Central memory CD4-positive, alpha-beta T cell (primary cell): ENCODE data around the gene UTF1.

Experiments used
- DNase-seq: peaks from one replicate; pipeline ENCODE4 v3.0.0; 2022

Gene UTF1

DNA sequence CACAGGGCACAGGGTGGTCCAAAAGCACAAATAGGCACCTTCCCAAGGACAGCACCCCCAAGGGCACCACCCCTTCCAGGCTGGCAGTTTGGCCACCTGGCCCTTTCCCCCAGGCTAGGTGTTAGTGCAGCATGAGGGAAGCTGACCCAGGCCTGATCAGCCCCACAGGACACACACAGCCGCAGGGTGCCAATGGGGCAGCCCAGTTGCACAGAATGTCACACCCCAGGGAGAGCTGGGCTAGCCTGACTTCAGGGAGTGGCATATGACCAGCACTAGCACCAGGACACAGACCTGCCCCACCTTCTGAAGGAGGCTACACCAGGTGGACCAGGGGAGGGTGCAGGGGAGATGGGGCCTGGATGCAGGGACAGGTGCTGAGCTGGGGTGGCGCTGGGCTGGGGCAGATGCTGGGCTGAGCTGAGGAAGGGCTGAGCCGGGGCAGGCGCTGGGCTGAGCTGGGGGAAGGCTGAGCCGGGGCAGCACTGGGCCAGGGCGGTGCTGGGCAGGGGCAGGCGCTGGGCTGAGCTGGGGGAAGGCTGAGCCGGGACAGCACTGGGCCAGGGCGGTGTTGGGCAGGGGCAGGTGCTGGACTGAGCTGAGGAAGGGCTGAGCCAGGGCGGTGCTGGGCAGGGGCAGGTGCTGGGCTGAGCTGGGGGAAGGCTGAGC is 50.5 kb downstream of the UTF1 start:
- DNase-seq, result no peak

DNA sequence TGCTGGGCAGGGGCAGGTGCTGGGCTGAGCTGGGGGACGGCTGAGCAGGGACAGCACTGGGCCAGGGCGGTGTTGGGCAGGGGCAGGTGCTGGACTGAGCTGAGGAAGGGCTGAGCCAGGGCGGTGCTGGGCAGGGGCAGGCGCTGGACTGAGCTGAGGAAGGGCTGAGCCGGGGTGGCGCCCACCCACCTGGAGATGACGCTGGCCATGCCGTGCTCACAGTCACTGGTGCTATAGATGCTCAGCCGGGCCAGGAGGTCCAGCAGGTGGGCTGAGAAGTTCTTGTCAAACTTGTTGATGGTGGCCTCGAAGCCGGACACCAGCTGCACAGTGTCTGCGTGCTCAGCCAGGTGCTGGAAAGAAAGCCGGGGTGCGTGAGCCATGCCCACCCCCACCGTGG is 51.1 kb downstream of the UTF1 start:
- DNase-seq, result no peak
